ENCODE results near the gene TMEM82. TPM values are rescaled to one million over a fixed set of nuclear protein-coding genes. Genes with fewer than 3 reads are reported as not detected.

Gene TMEM82
- total RNA-seq, 6 experiments from 2014 or later: 15.8 to 33.5 (median 19.1) TPM

- Histone ChIP-seq H3K27ac (peak overlapping the region in 2 of 3 donors; percentile 44 to 54), H3K36me3 (peaks cover 0 to 31% (median under 1%) of the 10 kb centered on the region in 4 donors), H3K27me3 (no peaks in the 10 kb centered on the region), H3K4me3 (no peak overlapping the region), H3K9me3 (no peaks in the 10 kb centered on the region), H3K4me1 (peaks cover 0 to 21% (median 11%) of the 10 kb centered on the region in 4 donors)
- TF ChIP-seq CTCF (IDR thresholded peaks at IDR 0.05) (no peak), POLR2A (IDR thresholded peaks at IDR 0.05) (no peak)
- DNase-seq: no peak
- ATAC-seq: peak; percentile 4 to 13 (median 8)
- 87% methylated on average over 7 of the region's 11 CpGs for WGBS (ENCODE audit: insufficient coverage, low coverage, low lambda C conversion rate, missing lambda C conversion rate)
- intact Hi-C loops (cut with DNase I): no loop called here
Observed at GRCh38 chr1:15717418-15718125, 24.7 kb upstream of the TMEM82 start.

DNA sequence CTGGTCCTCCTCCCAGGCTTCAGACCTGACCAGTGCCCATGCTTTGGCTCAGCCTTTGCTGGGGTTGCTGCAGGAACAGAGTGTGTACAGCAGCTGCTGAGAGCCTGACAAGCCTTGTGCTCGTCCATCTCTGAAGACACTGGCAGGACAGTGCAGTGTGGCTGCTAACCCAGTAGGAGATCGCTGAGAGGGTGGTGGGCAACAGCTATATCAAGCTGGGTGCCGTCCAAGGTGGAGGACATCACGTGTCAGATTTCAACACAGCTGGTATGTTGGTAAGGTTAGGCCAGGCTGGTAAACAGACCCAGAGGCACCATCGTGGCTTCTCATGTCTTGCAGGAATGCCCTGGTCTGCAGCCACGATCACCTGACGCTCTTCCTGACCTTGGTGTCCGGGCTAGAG, 24.1 kb upstream of the TMEM82 start:
- no peak for TF ChIP-seq CTCF (IDR thresholded peaks at IDR 0.05)
- no peak for TF ChIP-seq POLR2A (IDR thresholded peaks at IDR 0.05)

GRCh38 chr1:15719381-15720120, 22.7 kb upstream of the TMEM82 start:
- Histone ChIP-seq H3K27me3 (no peaks in the 10 kb centered on the region), H3K36me3 (peaks cover 0 to 31% (median under 1%) of the 10 kb centered on the region in 4 donors), H3K27ac (no peak overlapping the region), H3K4me1 (peaks cover 0 to 21% (median 11%) of the 10 kb centered on the region in 4 donors), H3K9me3 (no peaks in the 10 kb centered on the region), H3K4me3 (no peak overlapping the region)
- DNase-seq (no peak), ATAC-seq (no peak)
- 86% methylated on average over 8 of the region's 12 CpGs for WGBS (ENCODE audit: insufficient coverage, low coverage, low lambda C conversion rate, missing lambda C conversion rate)
- intact Hi-C loops (cut with DNase I): no loop called here
- TF ChIP-seq POLR2A (IDR thresholded peaks at IDR 0.05): no peak
- TF ChIP-seq CTCF (IDR thresholded peaks at IDR 0.05): no peak

More for the DNA sequence above, 24.1 kb upstream of the TMEM82 start:
- Histone ChIP-seq H3K27me3 (no peaks in the 10 kb centered on the region), H3K9me3 (no peaks in the 10 kb centered on the region), H3K4me3 (no peak overlapping the region), H3K27ac (peak overlapping the region in 2 of 3 donors; percentile 44 to 54), H3K36me3 (peaks cover 0 to 31% (median under 1%) of the 10 kb centered on the region in 4 donors), H3K4me1 (peaks cover 0 to 21% (median 11%) of the 10 kb centered on the region in 4 donors)
- peak; percentile 82 to 87 (median 84) for ATAC-seq
- no CpG with 5 or more reads among the region's 8 CpGs for WGBS (ENCODE audit: insufficient coverage, low coverage, low lambda C conversion rate, missing lambda C conversion rate)
- DNase-seq: peak in 2 of 3 donors; percentile 74 to 78
- intact Hi-C loops (cut with DNase I): no loop called here

DNA sequence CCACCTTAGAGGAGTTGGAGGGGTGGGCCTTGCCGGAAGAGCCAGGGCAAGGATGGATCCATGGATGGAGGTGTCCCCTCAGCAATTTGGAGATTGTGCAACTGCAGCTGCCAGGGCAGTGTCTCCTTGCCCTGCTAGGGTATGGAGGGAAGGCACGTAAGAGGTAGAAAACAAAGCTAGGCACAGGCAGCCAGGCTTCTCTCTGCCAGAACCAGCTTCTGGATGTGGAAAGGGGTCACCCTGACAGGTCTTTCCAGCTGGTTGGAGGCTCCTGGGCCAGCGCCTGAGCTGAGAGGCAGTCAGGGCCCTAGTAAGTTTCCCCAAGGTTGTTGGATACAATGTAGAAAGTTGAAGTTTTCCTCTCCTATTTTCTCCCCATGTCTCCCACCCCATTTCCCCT, 21.4 kb upstream of the TMEM82 start:
- no peak overlapping the region for H3K27ac ChIP-seq
- no peak overlapping the region for H3K4me3 ChIP-seq
- WGBS (ENCODE audit: insufficient coverage, low coverage, low lambda C conversion rate, missing lambda C conversion rate): 80% methylated on average over 2 of the region's 3 CpGs
- intact Hi-C loops (cut with DNase I): no loop called here
- DNase-seq: no peak
- peaks cover 0 to 21% (median 10%) of the 10 kb centered on the region in 4 donors for H3K4me1 ChIP-seq
- H3K27me3 ChIP-seq: no peaks in the 10 kb centered on the region
- TF ChIP-seq POLR2A (IDR thresholded peaks at IDR 0.05) (no peak), CTCF (IDR thresholded peaks at IDR 0.05) (no peak)
- no peaks in the 10 kb centered on the region for H3K9me3 ChIP-seq
- ATAC-seq: no peak
- peaks cover 0 to 38% (median under 1%) of the 10 kb centered on the region in 4 donors for H3K36me3 ChIP-seq

Measured in right lobe of liver (tissue), 6 donors.